HG02870 (cell line): ENCODE measurements around the gene ANKS1A.

Experiments
- ATAC-seq: cut with Tn5 transposase; IDR thresholded peaks from one replicate; pipeline ENCODE4 v1.9.1; 2021; ENCODE audit warnings: mild to moderate bottlenecking, moderate library complexity; ENCODE audit not compliant: unreplicated experiment

ANKS1A gene

DNA sequence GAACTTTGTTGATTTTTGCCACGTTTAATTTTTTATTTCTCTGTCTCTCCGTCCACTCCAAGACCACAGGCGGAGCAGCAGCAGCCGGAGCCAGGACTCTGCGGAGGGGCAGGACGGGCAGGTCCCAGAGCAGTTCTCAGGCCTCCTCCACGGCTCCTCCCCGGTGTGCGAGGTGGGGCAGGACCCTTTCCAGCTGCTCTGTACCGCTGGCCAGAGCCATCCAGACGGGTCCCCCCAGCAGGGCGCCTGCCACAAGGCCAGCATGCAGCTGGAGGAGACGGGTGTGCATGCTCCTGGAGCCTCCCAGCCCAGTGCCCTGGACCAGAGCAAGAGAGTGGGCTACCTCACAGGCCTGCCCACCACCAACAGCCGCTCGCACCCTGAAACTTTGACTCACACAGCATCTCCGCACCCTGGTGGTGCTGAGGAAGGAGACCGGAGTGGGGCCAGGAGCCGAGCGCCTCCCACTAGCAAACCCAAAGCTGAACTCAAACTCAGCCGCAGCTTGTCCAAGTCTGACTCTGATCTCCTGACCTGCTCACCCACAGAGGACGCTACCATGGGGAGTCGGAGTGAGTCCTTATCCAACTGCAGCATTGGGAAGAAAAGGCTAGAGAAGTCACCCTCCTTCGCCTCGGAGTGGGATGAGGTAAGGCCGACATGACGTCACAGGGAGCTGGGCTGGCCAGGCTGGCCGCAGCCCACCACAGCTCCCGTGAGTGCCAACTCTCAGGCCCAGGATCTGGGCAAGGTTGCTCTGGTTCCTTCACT is 128.5 kb downstream of the ANKS1A start:
- ATAC-seq, result no peak

DNA sequence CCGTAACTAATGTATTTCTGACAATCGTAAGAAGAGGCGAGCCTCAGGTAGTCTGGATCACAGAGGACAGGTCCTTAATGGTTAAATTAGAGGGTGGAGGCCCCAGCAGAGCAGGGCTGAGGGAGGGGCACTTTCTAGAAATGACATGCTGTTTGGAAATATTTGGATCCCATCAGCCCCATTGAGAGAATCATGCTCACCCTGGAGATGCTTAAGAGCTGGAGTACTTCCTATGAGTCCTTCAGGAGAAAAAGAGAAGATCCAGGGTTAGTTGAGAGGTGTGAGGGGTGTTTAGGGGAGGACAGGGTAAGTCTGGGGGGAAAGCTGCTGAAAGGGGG is 129.1 kb downstream of the ANKS1A start:
- ATAC-seq, result no peak

DNA sequence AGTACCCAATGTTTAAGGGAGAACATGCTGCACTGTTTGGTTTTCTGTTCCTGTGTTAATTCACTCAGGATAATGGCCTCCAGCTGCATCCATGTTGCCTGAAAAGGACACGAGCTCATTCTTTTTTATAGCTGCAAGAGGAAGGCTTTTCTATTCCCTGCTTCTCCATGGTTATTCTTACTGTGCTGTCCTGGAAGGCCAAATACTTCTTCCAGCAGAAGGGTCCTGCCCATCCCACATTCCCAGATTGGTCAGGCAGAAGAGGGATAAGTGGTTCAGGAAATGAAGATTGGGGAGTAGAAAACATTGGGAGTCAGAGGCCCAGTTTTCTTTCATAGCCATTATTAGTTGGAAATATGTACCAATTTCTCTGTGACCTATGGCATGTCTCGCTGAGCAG is 129.7 kb downstream of the ANKS1A start:
- no peak for ATAC-seq

DNA sequence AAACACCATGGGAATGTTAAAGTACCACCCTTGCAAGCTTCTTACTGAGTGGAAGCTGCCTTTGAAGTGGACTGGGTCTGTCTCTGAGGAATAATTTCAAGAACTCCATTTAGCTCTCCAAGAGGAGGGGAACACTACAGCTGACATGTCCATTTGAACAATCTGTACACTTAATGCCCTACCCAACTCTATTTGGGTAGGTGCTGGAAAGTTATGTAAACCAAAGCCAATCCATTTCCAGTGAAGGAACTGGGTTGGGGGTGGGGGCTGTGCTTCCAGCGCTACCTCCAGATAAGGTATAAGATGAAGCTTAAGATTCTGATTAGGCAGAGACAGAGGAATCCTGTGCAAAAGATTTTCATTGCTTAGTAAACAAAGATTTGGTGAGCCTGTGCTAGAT is 130.1 kb downstream of the ANKS1A start:
- ATAC-seq, result no peak

DNA sequence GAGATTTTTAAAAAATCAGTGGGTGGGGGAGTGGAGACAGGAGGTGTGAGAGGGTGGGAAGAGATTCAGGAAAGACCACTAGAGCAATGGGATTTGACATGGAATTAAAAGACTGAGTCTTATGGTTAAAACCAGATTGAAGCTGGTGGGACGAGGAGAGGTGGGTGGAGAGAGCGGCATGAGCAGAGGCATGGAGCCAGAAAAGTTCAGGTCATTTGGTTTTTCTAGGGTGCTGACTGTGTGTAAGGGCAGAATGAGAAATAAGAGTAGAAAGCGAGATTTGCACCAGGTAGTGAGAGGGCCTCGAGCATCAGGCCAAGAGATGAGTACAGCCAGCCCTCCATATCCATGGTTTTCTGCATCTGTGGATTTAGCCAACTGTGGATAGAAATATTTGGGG is 130.8 kb downstream of the ANKS1A start:
- no peak for ATAC-seq

DNA sequence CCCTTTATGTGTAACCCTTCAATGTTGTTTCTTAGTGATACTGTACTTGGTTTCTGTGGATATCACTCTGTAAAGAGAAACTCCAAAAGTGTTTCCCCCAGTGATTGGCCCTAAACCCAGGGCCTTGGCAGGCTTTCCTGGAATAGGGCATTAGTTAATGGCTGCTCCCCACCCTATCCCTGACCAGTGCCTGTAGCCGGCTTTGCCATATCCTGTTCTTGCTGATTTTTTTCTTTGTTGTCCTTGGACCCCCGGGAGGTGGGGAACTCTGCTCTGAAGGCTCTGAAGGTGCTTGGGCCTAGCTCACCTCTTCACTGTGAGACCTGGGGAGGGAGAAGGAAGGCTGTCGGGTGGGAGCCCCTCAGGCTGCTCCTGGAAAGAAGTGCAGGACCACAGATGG is 131.9 kb downstream of the ANKS1A start:
- no peak for ATAC-seq

DNA sequence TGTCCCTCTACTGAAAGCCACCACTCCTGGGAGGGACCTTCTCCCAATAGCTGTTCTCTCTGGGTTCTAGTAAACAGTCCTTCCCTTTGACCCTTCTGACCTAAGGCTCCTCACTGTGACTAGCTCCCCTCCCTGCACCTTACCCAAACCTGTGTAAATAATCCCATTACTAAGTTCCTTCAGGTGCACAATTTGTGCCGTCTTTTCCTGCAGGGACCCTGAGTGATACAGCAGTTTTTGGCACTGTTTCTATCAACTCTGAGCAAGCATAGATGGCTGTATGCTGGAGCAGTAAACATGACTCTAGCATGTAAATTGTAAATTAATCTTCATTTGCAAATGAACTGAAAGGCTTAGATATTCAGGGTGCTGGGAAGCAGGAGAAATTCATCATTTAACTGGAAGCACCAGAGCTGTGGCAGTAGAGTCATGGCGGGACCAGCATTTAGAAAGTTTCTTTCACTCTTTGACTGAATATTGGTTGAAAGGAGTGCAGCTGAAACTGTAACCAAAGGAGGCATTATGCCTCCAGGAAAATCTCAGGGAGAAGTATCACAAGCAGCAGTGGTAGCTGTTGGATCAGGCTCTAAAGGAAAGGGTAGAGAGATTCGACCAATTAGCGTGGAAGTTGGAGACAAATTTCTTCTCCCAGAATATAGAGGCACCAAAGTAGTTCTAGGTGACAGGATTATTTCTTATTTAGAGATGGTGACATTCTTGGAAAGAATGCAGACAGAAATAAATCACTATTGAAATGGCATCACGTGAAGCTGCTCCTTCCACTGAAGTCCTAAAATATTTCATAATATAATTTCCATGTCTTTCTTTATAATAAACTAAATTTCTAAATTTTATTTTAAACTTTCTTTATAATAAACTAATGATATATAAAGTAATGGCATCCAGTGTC is 134.3 kb downstream of the ANKS1A start:
- ATAC-seq, result no peak

DNA sequence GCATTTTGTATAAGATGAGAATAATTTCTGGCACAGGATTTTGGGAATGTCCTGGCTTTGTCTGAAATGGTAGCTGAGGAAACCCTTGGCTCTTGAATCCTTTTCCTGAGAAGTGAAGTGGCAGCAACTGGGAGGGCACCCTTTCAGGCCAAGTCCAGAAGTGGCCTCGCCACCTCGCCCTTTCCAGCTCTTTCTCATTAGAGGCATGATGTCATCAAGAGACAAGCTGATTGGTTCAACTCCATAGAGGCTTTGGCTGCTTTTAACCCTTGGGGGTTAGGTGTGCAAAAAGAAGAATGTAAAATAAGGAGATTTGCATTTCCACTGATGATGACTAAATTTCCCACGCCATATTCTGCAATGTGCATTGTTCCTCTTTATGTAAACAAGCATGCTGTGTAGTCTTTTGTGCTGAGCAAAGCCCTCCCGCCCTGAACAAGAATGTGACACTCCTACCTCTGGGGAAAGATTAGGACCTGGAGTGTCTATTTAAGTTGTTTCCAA is 135.5 kb downstream of the ANKS1A start:
- ATAC-seq, result no peak

DNA sequence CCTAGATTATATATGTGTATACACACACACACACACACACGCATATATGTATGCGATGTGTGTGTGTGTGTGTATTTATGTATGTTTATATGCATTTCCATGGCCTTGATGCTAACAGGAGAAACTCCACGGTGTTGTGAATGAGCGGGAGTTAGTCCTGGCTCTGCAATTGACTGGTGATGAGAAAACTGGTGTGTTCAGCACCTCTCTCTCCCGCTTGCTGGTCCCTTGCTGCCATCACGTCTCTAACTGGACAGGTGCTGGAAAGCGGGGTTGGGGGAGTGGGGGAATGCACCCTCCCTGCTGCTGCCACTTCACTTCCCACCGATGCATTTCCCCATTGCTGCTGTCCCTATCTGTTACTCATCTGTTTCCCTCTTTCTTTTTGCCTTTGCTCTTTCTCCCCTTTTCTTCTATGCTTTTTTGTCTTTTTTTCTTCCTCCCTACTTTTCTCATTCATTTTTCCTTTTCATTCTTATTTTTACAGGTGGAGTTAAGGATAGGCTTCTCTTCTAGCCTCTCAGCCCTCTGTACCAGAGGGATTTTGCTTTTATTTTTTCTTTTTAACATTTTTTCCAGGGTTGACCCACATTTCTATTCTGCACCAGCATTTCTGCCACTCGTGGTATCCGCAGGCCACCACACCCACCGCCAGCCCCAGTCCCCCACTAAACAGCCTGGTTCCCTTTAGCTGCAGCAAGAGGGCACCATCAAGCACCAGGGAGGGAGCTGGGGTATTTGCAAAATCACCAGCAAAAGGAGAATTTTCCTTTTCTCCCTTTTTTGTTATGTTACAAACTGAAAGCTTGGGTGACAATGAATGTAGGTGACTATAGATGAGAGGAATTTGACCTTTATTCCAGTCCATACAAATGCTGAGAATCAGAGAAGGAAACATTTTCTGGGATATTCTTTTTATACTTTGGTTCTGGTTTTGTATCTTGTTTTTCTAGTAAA is 136.5 kb downstream of the ANKS1A start:
- no peak for ATAC-seq

DNA sequence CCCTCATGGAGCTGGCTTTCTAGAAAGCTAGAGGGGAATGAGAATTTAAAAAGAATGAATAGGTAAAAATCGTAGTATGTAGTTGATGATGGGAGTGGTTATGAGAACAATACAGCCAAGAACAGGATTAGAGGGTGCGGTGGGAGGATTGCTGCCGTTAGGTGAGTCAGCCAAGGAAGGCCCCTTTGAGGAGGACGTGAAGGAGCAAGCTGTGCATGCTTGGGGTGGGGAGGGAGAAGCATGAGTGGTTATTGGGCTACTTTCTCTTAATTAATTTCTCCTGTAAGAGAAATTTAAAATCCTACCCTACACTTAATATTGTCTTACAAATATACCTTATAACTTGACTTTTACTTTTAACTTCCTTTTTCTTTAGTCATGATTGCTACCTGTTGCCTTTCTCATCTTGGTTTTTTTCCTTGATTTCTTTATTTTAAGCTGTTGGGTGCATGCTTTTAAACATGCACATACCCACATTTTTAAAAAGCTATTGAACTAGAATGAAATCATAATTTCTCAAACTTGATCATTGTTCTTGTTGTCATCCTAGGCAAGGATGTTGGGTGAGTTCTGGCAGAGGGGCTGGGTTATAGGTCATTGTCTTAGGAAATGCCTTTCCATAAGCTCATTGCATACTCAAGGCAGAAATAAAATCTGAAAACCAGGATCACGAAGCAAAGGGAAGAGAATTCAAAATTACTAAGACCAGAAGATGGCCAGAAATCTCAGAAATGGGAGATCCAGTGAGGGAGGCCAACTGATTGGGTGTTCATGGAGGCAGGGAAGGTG is 137.6 kb downstream of the ANKS1A start:
- no peak for ATAC-seq

DNA sequence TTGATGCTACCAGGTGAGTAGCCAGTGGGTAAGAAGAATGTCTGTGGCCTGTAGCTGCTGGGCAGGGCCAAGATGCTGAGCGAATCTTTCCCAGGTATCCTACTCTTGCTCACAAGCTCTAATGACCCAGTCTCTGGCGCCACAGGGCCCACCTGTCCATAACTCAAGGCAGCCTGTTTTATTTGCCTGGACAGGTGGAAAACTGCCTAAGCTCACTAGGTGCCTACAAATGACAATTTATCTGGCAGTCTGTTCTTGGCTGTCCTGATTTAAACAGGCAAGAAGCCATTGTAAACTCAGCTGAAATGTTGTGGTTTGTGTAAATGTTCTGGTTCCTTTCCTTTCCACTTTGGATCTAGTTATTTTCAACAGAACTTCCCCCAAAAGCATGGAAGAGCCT is 138.8 kb downstream of the ANKS1A start:
- ATAC-seq, result no peak

DNA sequence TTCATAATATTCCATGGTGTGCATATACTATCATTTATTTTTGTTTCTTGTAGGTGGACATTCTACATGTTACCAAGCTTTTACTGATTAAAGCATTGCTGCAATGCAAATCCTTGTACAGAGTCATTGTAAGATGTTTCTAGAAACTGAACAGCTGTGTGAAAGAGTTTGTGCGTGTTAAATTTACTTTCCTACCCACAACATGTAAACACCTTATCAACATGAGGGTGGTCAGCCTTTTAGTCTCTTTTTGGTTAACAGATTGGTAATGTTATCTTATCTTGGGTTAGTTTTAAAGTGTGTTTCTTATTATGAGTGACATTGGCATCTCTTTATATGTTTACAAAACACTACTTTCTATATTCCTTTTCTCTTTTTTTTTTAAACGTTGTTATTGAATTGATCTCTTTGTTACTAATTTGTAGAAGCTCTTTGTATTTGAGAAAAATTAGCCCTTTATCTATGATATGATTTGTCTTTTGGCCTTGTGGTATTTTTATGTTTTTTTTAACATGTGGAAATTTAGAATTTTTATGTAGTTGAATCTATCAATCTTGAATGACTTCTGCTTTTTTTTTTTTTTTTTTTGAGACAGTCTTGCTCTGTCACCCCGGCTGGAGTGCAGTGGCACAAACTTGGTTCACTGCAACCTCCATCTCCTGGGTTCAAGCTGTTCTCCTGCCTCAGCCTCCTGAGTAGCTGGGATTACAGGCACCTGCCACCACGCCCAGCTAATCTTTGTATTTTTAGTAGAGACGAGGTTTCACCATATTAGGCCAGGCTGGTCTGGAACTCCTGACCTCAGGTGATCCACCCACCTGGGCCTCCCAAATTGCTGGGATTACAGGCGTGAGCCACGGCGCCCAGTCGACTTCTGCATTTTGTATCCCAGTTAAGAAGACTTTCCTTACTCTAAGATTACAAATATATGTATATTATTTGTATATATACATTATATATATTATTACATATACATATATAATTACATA is 140.0 kb downstream of the ANKS1A start:
- ATAC-seq, result no peak

DNA sequence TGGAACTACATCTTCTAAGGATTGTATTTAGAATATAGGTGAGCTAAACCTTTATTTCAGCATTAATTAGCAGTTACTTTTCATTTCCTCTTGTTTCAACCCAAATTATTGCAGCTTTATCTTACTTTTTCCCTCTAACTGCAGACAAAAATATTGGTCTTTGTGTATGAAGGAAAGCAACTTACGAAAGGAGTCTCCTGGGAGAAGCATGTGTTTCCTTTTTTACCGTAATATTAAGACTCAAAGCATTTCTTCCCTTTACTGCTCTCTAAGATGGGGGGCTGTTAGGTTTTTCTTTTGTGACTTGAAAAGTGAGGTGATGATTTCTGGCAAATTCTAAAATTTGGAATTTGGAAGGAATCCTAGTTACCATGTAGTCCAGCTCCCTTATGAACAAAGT is 141.0 kb downstream of the ANKS1A start:
- ATAC-seq, result no peak

DNA sequence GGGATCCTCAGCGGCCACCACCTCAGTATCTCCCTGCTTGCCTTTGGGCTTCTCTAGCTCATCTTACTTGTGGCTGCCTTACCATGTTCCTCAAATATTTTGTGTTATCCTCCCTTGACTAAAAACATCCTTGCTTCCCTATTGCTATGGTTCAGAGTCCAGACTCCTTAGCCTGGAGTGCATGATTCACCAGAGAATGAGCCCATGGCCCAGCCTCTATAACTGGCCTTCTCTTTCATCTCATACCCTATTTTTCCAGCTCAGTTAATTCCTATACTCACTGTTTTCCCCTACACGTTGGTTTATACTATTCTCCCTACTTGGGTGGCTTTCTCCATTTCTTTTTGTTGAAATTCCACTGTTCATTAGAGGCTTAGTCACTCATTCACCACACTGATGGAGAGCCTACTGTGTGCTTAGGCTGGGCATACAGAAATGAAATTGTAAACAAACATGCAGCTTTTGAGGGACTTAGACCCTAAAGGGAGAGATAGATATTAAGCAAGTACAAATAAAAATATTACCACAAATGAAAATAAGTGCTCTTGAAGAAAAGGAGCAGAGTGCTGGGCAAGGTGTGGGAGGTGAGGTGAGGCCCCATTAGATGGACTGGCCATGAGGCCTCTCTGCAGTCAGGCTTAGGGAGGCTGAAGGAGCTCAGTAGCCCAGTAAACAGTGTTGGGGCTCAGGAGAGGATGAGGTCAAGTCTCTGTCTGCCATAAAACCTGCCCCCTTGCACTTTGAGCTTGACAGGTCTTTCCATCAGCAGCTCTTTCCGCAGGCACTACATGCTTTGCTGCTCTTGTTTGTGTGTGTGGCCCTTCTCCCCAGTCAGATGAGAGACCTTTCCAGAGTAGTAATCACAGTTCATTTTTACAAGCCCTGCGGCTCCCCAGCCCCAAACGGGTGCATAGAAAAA is 142.8 kb downstream of the ANKS1A start:
- ATAC-seq, result no peak

DNA sequence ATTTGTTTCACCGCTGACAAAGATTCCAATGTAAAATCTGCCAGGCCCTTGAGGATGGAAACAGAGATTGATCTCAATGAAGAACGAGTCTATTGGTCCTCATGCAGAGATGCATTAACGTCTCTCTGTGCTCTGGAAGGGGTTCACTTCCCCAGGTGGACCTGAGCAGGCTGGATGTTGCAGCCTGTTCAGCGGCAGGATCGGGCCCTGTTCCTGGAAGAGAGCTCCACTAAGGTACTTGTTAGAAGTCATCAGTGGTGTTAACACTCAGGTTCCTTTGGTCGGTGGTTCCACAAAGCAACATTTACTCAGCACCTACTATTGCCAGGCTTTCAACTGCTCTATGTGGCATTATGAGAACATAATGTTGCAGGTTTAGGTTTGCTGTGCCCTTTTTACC is 144.6 kb downstream of the ANKS1A start:
- ATAC-seq, result no peak

DNA sequence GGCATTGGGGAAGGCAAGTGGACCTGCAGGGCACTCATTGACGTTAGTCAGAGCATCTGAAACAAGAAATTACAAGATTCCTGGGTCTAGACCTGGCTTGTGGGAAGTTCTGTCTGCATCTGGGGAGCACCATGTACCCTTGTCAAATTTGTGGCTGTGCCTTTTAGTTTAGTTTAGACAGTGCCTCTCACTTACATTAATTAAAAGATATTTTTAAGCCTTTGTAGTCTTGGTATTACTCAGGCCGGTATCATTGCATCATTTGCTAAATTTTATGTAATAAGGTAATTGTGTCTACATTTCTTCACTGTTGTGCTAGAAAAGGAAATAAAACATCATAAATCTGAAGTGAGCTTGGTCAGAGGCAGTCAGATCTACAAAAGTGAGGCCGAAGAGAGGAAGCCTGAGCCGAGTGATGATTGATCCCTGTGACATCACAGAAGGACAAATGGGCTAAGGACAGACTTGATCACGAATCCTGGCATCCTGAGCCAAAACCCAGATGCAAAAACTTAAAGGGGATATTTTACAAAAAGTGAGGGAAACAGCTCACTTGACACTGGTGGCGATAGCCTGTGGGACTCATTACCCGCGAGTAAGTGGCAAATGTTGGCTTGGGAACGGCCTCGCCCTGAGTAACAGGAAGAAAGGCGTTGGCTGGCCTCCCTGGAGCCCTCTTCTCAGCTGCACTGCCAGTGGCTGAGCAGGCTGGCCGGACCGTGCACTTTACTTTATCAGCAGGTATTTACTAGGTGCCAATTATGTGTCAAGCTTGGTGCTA is 145.5 kb downstream of the ANKS1A start:
- ATAC-seq, result no peak

DNA sequence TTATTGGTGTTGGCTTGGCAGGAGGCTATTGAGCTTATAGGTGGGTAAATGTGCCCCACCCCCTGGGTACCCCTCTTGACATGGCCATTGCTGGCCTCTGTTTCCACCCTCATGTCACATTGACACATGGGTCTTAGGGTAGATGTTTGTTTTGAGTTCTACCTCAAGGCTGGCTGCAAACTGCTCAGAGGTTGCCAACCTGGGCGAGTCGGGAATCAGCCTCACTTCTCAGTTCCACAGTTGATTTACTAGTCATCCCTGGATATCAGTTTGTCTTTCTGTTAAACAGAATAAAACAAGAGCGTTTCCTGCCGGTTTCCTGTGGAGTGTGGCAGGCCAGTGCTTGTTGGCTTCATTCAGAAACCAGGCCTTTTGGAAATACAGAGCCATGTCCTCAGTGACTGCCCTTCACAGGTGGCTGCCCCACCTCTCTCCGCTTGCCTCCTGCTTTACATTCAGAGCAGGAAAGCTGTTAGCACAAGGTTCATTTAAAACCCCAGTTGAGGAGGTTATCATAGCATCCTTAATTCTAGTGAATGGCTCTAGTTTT is 146.5 kb downstream of the ANKS1A start:
- ATAC-seq, result no peak
